Stimulated activated CD4-positive, alpha-beta T cell treated with anti-CD3 and anti-CD28 coated beads, Interleukin-1b, Interleukin-23, amount 100 ng/mL, for 4 hours (primary cell): ENCODE measurements around the gene AKR1C3.
"Not testable (repeated sequence)": the region's sequence is repeated elsewhere in the genome, so short reads cannot be mapped to it uniquely, and the experiment has no call there.

Experiments used
- DNase-seq, 2 donors: peaks; one replicate each; pipeline ENCODE4 v3.0.0-alpha.2; 2020; ENCODE audit warnings: low read depth in 2 of 2

Gene AKR1C3

GRCh38 chr10:5088703-5089261, 5.4 kb upstream of the AKR1C3 start:
- no peak for DNase-seq

- no peak for DNase-seq
These were observed 4.3 kb upstream of the AKR1C3 start for GRCh38 chr10:5089865-5090264.

- no peak for DNase-seq
These were observed 3.7 kb upstream of the AKR1C3 start for GRCh38 chr10:5090551-5090950.

- no peak for DNase-seq
These were observed 3.0 kb upstream of the AKR1C3 start for GRCh38 chr10:5091196-5091595.

GRCh38 chr10:5092375-5092774, 1.8 kb upstream of the AKR1C3 start:
- DNase-seq, result no peak

- DNase-seq, result no peak
These were observed 1.1 kb upstream of the AKR1C3 start for GRCh38 chr10:5092848-5093790.

GRCh38 chr10:5095687-5096086, 1.5 kb downstream of the AKR1C3 start:
- DNase-seq, result no peak

- no peak for DNase-seq
These were observed 1.9 kb downstream of the AKR1C3 start for GRCh38 chr10:5096108-5096507.

- DNase-seq, result not testable (repeated sequence)
These were observed 8.3 kb downstream of the AKR1C3 start for GRCh38 chr10:5102479-5102878.

- DNase-seq, result no peak
These were observed 9.3 kb downstream of the AKR1C3 start for GRCh38 chr10:5103481-5103880.

- no peak for DNase-seq
These were observed 11.4 kb downstream of the AKR1C3 start for GRCh38 chr10:5105626-5106025.

GRCh38 chr10:5106553-5106952, 12.3 kb downstream of the AKR1C3 start:
- no peak for DNase-seq

- no peak for DNase-seq
These were observed 13.8 kb downstream of the AKR1C3 start for GRCh38 chr10:5107860-5108526.

GRCh38 chr10:5108658-5109416, 14.6 kb downstream of the AKR1C3 start:
- DNase-seq, result no peak

- not testable (repeated sequence) for DNase-seq
These were observed 15.6 kb downstream of the AKR1C3 start for GRCh38 chr10:5109861-5110260.

- DNase-seq, result no peak
These were observed 22.4 kb downstream of the AKR1C3 start for GRCh38 chr10:5116621-5117020.

GRCh38 chr10:5117026-5117425, 22.8 kb downstream of the AKR1C3 start:
- DNase-seq, result no peak

- not testable (repeated sequence) for DNase-seq
These were observed 25.8 kb downstream of the AKR1C3 start for GRCh38 chr10:5119997-5120396.

GRCh38 chr10:5123886-5124285, 29.7 kb downstream of the AKR1C3 start:
- no peak for DNase-seq

- DNase-seq, result no peak
These were observed 31.3 kb downstream of the AKR1C3 start for GRCh38 chr10:5125315-5126044.

- DNase-seq, result no peak
These were observed 41.4 kb downstream of the AKR1C3 start for GRCh38 chr10:5135581-5135980.
